Stimulated activated CD8-positive, alpha-beta memory T cell treated with anti-CD3 and anti-CD28 coated beads, Interleukin-7, amount 100 ng/mL, for 1 hour (primary cell): ENCODE results near the gene TSPAN12.
"Not testable (repeated sequence)": the region's sequence is repeated elsewhere in the genome, so short reads cannot be mapped to it uniquely, and the experiment has no call there.

Experiments
- DNase-seq, 2 donors: peaks; one replicate each; pipeline ENCODE4 v3.0.0-alpha.2; 2020; ENCODE audit warnings: low read depth in 2 of 2

Gene TSPAN12

DNA sequence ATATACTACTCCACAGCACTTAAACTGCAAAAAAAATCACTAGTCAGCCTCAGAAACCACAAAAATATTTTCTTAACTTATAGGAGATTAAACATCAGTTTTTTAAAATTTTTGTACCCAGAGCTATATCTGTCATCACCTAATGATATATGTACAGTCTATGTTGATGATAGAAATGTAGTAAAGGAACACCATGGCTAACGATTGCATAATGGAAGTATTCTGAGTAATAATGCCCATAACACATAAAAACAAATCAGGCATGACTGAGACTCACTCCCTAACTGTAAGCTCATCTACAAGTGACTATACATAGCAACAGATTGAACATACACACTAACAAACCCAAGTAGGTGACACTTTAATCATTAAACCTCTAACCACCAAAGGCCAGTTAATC is 51.3 kb downstream of the TSPAN12 start:
- DNase-seq: no peak

DNA sequence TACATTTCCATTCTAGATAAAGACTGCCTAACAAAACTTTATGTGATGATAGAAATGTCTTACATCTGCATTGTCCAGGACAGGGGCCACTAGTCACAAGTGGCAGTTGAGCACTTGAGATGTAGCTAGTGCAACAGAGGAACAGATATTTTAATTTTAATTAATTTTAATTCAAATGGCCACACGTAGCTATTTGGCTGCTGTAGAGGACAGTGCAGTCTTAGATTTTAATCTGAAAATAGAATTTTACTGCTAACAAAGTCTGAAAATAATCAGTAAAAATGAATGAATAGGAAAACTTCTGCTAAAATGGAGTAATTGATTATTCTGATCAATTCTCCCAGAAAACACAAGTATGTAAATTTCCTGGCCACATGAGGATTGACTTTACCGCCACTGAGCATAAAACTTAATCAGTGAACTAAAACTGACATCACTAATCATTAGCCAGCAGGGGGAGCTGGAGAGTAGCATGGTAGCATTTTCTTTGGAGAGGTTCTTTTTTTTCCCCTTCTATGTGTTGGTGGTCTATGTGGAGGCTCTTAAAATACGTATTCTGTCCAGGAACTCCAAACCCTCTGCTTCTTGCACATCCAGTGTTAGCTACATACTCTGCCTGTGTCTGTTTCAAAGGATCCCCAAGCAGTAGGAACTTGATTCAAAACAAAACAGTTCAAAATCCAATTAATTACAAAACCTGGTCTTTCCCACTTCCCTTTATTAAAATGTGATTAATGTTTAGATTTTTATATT is 52.1 kb downstream of the TSPAN12 start:
- peak in 1 of 2 donors; percentile 28 for DNase-seq

DNA sequence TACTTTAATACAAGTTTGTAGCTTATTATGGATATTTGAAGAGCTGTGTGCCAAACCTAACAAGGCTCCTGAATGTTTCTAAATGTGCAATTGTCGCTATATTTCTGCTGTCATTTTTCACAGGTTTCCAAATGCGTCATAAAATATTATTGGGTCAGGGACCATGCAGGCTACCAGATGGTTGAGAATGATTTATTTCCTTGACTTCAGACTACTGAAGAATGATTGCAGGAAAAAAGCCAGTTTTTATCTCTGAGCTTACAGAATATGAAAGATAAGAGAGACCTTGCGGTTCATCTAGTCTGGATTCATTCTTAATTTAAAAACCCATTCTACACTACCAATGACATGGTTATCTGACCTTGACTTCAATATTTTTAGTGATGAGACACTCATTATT is 55.2 kb downstream of the TSPAN12 start:
- no peak for DNase-seq

DNA sequence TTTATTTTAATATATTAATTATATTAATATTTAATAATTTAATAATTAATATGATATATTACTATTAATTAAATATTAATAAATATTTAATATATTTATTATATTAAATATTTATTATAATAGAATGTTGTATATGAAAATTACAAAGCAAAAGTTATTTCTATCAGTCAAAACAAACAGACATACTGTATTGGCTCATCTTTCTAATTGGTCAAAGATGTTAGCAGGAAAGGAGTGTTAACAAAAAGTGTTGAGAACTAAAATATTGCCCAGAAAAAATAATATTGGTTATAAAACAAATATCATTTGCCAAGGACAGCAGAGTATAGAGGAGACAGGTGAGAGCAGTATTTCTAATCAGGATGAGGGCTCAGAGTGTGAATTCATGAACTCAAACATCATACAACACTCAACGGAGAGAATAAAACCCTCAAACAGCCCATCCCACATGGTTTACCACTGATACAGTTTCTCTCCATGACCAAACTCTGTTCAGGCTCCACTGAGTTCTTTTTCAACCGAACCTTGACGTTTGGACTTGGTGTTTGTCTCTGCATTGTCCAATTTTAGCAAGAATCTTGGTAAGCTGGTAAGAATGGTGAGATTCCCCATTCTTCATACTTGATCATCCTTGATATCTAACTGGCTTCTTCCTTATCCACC is 58.0 kb downstream of the TSPAN12 start:
- no peak for DNase-seq

DNA sequence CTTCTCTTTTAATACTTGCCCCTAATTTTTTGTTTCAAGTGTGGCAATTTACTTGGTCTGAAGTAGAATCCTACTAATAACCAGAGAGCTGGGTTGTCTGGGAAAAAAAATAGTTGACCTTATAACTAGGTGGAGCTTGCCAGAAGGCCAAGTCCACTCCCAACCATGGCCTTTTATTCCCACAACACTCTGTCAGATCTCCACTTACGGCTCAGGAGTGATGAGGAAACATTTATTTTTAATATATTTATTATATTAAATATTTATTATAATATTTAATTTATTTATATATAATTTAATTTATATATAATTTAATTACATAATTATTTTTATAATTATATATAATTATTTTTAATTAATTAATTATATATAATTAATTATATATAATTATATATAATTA is 58.8 kb downstream of the TSPAN12 start:
- DNase-seq: no peak

DNA sequence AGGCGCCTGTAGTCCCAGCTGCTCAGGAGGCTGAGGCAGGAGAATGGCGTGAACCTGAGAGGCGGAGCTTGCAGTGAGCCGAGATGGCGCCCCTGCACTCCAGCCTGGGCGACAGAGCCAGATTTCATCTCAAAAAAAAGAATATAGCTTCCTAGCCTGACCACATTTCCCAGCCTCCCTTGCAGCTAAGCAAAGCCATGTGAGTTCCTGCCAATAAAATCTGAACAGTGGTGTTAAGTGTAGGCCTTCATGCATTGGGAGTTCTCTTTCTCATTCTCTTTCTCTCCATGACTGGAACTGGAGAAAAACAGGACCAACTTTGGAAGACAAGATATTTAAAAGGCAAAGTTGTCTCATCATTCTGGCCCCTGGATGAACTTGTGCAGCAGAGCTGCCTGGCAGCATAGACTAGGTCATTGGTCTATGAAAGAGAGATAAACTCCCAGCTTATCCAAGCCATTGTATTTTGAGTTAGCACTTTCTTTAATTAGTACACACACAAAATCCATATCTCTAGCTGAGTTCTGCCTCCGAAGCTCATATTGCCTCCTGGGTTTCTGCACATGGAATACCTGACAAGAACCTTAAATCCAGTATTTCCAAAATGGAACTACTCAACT is 60.8 kb downstream of the TSPAN12 start:
- DNase-seq: no peak

DNA sequence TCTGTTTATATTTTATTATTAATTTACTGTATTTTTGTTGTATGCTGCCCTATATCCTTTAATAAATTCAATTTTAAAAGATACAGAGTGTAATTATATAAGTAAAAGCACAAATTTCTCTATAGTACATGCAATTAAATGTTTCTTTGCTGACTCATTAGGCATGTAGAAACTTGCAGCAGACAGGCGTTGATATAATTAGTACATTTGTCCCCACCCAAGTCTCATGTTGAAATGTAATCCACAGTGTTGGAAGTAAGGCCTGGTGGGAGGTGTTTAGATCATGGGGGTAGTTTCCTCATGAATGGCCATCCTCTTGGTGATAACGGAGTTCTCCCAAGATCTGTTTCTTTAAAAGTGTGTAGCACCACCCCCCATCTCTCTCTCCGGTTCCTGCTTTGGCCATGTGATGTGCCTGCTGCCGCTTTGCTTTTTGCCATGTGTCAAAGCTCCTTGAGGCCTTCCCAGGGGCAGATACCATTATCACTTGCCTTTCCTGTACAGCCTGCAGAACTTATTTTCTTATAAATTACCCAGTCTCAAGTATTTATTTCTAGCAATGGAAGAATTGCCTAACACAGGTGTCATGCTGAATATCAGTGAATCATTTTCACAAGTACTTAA is 63.7 kb downstream of the TSPAN12 start:
- DNase-seq: no peak

DNA sequence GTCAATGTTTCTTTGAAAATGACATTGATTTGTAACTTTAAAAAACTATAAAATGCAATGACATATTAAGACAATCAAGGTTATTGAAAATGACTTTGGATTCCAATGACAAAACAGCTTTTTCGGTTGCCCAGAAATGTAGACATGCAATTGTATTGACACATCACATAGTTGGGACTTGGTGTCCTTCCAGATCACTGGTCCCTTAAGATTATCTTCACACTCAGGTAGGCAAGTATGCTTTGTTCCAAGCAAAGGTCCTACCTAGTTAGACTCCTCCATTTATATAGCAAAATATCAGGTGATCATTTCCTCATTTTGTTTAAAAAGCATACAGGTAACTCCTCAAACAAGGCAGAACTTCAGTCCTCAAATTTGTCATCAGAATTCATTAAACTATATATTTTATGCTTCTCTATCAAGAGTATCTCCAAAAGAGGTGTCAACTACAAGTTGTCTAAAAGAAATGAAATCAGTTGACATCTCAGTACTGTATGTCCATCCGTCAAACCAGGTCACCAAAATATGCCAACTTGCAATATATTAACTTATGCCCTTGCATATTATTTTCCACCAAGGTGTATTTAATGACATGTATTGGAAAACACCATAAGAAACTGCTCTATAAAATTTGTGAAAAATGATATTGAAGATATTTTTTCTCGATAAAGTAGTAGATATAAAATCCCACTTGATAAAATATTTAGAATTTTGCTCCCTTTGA is 64.6 kb downstream of the TSPAN12 start:
- DNase-seq: no peak

DNA sequence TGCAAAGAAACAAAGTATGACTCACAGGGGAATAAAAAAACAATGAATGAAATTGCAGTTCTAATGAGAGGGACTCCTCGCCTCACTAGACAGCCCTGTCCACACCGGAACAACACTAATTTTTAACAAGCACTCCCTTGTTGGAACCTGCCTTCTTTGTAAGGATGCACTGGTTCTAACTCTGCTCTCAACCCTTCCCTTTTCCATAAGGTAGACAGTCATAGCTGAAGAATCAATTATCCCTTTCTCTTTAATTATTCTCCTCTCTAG is 65.1 kb downstream of the TSPAN12 start:
- DNase-seq: no peak

DNA sequence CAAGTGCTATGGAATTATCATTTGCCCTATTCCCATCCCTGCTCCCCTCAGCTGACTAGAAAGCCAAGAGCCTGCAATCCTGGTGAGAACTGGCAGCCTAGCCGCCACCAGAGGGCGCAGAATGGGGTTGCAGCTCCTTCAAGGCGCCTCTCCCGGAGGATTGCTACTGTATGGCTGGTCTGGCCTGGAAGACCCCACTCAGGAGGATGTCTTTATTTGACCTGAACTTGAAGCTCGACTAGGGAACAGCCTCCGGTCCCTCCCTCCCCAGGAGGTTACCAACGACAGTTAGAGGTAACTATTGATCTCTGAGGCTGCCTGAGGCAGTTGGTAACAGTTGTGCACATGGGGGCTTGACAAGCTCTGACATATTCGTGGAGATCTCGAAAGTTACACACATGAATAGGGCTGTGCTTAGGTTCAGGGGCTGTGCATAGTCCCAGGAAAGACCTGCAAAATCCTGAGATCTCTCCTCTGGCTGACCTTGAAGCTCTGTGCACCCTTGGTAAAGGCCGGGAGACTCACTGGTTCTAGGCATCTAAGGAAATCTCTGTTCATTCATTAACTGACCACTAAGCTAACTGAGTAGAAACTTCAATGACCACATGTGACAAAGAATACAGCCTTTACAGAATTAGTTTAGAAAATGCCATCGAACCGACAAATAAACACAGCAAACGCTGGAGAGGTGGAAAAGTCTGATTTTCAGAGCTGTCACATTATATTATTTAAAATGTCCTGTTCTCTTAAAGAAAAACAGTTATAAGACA is 65.7 kb downstream of the TSPAN12 start:
- peak; percentile 2 to 39 for DNase-seq

DNA sequence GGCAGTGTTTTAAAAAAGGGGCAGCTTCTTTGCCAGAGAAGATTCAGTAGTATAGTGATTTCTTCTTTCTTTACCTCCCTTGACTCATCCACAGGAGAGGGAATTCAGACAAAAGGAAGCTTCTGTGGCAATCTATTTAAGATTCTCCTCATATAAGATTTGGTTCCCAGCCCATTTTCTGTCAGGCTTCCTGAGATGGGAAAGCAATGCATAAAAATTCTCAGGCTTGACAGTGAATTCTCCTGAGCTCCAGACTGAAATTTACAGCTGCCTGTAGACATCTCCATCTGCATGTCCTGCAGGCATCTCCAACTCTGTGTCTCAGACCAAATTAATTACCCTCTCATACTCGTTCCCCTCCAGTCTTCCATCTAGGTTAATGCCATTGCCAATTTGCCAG is 72.8 kb downstream of the TSPAN12 start:
- DNase-seq: no peak

DNA sequence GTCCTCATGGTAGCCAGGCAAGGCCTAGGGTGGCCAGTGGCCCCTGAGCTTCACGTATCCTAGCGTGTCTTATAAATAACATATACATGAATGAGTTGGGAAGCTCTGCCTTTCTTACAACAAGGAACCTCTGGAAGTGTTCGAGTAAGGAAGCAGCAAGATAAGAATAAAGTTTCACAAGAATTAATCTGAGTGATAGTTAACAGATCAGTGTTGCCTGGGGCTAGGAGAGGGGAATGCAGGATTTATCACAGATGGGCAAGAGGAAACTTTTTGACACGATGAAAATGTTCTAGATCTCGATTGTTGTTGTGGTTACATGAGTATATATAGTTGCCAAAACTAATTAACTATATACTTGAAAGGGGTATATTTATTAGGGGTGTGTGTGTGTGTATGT is 74.2 kb downstream of the TSPAN12 start:
- no peak for DNase-seq

DNA sequence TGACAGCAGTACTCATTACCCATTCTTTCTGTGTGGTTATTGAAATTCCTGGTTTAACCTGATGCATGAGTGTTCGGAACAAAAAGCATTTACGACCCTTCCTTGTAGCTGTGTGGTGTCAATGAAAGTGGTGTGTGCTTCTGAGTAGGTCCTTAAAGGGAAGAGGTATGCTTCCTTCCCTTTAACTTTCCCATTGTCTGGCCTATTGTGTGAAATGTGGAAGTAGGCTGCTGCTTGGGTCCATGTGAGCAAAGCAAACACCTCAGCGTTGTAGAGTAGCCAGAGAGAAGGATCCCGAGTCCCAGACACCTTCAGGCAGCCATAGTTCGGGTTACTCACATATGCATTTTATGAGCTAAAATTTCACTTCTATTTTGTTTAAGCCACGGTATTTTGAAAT is 74.7 kb downstream of the TSPAN12 start:
- no peak for DNase-seq

DNA sequence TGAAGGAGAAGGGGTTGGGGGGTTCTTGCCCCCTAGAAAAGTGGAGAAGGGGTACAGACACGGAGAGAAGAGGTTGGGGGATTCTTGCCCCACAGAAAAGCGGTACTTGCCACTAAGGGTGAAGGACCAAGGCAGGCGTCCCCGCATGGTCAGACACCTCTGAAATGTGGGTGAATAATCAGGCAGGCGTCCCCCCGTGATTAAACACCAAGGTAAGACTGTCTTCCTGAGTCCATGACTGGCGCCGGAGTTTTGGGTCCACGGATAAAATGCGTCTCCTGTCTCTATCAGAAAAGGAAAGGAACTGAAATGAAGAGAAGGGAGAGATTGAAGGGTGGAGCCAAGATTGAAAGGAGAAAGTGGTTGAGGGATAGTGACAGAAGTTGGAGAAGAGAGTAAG is 76.0 kb downstream of the TSPAN12 start:
- DNase-seq: not testable (repeated sequence)

DNA sequence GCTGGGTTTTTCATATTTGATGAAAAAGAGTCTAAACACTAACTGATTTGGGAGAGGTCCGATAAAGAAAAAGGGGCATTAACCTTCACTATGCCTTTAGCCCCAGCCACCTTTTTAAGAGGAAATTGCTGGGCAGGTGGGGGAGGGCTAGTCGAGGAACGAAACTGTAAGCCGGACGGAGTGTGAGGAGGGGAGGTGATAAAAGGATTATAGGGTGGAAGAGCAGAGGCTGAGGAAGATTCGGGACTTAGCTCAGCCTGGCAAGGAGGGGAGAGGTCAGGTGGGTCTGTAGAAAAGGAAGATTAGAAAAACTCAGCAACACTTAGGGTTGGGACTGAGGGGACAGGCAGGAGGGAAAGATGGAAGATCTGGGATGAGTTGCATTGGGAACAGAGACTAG is 77.0 kb downstream of the TSPAN12 start:
- no peak for DNase-seq

DNA sequence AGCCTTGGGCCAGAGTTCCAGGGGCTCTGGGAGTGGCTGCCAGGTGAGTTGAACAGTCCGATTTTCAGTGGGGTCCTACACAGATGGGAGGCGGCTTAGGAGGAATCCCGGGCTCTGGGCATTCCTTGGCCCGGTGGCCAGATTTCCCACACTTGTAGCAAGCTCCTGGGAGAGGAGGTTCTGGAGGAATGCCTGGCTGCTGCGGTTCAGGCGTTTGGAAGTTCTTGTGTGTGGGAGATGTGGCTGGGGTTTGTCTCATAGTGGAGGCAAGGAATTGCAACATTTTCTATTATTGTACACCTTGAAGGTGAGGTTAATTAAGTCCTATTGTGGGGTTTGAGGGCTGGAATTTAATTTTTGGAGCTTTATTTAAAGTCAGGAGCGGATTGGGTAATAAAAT is 77.5 kb downstream of the TSPAN12 start:
- DNase-seq: not testable (repeated sequence)

DNA sequence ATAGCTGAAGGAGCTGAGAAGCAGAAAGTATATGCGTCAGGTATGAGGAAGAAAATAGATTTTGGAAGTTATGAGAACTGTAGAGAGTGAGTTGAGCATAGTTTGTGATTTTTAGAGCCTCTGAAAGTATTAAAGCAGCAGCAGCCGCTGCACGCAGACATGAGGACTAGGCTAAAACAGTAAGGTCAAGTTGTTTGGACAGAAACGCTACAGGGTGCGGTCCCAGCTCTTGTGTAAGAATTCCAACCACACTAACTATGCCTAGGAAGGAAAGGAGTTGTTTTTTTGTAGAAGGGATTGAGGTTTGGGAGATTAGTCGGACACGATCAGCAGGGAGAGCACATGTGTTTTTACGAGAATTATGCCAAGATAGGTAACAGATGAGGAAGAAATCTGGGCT is 78.9 kb downstream of the TSPAN12 start:
- DNase-seq: not testable (repeated sequence)

DNA sequence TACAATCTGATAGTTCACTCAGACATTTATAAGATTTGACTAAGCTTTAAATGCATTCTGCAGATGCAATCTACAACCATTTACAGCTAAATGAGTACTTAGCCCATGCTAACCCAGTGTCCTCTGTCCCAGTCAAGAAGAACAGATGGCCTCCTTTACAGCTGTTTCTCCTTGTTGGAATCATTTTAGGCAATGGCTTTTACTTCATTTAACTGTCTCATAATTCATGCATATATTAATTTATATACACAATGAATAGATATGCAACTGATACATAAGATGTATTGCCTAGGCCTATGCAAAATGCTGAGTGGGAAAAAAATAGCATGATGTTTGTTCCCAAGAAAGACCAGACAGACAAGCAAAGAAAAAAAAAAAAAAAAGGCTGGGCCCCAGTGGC is 82.2 kb downstream of the TSPAN12 start:
- DNase-seq: no peak

DNA sequence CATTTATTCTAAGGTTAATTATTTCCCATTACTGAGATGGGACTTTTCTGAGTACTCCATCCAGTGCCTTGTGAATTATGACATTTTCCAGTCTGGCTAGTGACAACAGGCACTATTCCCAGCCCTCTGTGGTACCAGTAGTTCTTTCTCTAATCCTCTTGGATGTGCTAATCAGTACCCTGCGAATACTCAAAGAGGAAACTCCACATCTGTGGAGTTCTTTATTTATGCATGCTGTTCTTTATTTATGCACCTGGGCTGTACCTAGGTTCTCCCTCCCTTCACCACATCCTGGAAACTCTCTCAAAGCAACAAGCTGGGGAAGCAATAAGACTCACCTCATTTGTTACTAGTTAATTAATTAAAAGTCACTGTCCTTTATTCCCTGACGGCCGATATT is 83.5 kb downstream of the TSPAN12 start:
- no peak for DNase-seq

DNA sequence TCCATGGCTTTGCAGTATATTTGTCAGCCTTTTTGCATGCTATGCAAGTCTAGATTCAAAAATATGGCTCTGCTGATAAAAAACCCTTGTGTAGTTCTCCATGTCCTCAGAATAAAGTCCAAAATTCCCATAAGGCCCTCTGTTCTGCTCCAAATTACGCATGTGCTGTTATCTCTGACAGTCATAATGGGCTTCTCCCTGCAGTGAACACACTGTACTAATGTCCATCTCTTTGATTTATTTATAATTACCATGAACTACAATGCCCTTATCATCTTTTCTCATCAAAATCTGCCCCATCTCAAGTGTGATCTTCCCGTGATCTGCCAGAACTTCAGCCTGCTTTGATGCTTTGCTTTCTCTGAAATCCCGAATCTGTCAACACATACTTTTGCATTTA is 87.7 kb downstream of the TSPAN12 start:
- no peak for DNase-seq

DNA sequence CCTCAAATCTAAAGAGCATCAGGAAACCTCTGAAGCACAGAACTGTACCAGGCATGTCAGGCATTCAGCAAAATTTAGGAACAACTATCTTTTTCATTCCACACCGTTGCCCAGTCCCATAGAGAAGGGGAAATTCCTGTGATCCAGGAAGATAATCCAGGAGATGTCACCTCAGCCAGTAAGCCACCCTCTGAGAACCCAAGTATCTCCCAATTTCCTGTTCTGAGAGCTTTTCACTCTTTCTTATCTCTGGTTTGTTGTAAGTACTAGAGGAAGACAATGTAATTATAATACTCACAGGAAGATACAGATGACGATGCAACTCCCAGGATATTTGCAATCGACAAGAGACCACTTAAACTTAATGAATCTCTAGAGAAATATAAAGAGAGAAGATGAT is 97.1 kb downstream of the TSPAN12 start:
- DNase-seq: no peak

DNA sequence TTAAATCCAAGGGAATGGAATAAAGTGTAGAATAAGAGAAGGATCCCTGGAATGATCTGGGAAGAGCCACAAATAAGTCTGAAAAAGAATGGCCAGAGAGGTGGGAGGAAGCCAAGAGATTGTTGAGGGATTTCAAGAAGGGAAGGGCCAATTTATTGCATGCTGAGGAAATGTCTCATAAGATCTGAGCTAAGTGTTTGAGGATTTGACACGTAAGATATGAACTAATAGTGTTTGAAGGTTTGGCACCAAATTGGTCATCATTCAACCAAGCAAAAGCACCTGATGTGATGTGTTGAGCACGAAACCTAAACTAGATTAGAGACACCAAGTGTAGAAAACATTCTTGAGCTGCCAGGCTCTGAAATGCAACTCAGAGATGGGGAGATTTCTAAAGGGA is 97.9 kb downstream of the TSPAN12 start:
- DNase-seq: no peak
